Stimulated activated CD8-positive, alpha-beta memory T cell treated with anti-CD3 and anti-CD28 coated beads, Interleukin-7, amount 100 ng/mL, for 24 hours (primary cell): ENCODE results near the gene HNRNPD.
A peak's percentile ranks its signal among the peaks of the same experiment; 100 is the strongest.
"Not testable (repeated sequence)": the region's sequence is repeated elsewhere in the genome, so short reads cannot be mapped to it uniquely, and the experiment has no call there.

Experiments
- DNase-seq: peaks from one replicate; pipeline ENCODE4 v3.0.0-alpha.2; 2020; ENCODE audit warnings: low read depth

The HNRNPD gene, protein sequence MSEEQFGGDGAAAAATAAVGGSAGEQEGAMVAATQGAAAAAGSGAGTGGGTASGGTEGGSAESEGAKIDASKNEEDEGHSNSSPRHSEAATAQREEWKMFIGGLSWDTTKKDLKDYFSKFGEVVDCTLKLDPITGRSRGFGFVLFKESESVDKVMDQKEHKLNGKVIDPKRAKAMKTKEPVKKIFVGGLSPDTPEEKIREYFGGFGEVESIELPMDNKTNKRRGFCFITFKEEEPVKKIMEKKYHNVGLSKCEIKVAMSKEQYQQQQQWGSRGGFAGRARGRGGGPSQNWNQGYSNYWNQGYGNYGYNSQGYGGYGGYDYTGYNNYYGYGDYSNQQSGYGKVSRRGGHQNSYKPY

DNA sequence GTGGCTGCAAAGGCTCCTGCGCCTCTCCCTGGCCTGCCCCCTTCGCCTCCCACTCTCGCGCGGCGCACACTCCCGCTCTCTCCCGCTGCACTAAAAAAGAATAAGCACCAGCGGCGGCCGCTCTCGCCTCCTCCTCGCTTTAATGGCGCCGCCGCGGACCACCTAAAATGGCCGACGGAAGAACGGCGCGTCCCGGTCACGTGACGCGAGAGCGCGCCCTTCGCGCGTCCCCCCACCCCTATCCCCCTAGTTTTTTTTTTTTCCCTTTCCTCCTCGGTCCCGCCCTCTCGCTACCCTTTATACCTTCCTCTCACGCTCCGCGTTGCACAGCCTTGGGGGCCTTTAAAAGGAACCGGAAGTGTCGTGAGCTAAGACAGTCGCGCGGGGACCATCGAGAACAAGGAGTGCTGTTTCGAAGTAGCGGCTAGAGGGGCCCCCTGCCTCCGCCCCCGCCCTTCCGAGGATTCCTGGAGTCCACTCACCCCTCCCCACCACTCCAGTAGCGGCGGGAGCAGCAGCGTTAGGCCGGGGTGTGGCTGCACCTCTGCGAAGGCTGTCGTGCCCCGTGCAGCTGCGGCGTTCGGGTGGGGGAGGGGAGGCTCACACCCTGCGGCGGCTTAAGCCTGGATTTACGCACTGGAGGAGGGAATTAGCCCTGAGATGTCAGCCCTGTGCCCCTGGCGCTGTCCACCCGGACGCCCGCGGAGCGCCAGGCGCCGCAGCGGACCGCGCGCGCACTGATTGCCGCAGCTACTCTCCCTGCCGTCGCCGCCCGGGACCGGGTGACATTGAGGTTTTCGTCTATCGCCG, at the start of gene HNRNPD:
Gene HNRNPD (minus strand): TSS at position 176 of the 810 bp plus-strand sequence. CDS start 313 bp downstream, outside the sequence.
- DNase-seq: peak; percentile 85

DNA sequence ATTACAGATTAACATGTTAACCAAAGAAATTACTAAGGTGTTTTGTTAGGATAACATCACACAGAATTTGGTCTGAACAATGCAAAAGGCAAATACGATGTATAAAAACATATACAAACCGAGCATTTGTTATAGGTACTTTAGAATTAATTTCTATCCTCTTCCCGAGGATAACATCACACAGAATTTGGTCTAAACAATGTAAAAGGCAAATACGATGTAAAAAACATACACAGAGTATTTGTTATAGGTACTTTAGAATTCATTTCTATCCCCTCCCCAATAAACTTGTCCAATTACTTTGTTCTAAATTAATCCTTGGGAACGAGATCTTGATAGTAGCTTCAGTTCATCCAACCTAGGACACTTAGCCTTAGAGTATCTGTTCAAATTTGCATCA, 48.8 kb upstream of the HNRNPD start:
- DNase-seq: no peak

DNA sequence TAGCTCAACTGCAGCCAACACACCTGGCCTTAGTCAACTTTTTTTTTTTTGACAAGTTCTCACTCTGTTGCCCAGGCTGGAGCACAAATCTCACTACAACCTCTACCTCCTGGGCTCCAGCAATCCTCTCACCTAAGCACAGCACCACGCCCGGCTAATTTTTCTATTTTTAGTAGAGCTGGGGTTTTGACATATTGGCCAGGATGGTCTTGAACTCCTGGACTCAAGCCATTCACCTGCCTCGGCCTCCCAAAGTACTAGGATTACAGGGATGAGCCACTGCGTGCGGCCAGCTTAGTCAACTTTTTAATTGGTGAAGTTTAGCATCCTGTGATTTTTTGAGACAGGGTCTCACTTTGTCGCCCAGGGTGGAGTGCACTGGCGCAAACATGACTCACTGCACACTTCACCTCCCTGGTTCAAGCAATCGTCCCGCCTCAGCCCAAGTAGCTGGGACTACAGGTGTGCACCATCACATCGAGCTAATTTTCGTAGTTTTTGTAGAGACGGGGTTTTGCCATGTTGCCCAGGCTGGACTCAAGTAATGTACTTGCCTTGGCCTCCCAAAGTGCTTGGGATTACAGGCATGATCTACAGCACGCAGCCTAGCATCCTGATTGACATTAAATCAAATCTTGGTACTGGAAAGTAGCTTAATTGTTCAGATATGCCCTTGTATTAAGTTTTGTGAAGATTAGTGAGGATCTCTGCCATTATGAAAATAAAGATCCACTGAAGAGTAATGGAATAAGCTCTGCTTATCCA, 48.2 kb upstream of the HNRNPD start:
- no peak for DNase-seq

DNA sequence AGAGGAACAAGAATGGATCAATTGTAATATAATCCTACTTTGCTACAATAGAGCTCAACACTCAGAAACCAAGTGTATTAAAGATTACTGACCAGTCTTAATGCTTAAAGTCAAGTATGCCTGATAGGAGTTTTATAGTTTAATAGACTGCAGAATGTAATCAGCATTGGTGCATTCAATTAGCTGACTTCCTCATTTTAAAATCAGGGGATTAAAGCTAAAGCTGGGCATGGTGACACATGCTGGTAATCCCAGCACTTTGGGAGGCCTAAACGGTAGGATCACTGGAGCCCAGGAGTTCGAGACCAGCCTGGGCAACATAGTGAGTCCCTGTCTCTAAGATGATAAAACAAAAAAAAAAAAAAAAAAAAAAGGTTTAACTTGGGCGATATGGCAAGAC, 45.7 kb upstream of the HNRNPD start:
- DNase-seq: no peak

DNA sequence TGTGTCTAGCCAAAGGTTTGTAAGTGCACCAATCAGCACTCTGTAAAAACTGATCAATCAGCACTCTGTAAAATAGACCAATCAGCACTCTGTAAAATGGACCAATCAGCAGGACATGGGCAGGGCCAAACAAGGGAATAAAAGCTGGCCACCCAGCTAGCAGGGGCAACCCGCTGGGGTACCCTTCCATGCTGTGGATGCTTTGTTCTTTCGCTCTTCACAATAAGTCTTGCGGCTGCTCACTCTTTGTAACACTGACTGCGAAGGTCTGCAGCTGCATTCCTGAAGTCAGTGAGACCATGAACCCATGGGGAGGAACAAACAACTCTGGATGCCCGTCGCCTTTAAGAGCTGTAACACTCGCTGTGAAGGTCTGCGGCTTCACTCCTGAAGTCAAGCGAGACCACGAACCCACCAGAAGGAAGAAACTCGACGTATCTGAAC, 42.2 kb upstream of the HNRNPD start:
- DNase-seq: no peak

DNA sequence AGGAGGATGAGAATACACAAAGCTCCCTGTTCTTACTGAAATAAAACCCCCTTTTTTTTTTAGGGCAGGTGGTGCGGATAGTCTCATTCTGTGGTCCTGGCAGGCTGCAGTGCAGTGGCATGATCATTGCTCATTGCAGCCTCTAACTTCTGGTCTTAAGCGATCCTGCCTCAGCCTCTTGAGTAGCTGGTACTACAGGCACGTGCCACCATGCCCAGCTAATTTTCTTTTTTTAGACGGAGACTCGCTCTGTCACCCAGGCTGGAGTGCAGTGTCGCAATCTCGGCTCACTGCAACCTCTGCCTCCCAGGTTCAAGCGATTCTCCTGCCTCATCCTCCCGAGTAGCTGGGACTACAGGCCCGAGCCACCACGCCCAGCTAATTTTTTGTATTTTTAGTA, 41.3 kb upstream of the HNRNPD start:
- DNase-seq: not testable (repeated sequence)

DNA sequence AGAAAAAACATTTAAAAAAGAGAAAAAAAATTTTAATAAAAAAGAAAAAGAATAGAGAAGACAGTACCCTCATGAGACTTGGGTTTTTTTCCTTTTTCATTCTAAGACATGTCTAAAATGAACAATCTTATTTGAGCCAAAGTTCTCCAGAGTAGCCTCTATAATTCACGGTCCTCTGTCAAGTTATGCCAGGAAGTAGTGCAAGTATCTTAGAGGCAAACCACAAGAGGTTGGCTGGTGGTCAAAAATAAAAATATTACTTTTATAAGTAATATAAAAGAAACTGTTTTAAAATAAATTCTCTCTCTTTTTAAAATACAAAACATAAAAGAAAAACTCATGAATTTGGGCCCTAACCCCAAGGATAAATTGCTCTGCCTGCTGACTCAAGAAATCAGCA, 29.9 kb upstream of the HNRNPD start:
- DNase-seq: no peak

DNA sequence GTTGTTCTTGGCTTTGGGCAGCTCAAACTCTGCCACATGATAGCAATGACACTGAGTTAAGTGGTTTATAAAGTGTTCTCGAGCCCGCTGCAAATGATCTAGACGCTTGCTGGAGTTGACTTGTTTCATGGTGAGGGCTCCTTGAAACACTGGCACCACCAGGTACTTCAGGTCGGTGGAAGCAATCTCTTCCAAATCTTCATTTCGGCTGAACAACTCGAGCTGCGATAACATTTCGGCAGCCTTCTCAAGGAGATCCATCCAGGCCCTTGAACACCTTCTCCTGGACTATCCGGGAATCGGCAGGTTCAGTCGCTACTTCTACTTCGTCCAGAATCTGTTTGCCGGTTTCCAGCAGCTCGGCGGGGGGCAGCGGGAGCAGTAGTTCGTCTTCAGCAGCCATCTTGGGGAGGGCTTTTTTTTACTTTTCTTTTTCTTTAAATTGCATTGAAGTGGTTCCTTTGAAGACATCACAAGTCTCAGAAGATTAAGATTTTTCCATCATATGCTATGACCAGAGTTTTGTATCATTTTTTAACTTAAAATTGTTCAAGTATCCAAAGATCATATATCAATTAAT, 28.5 kb upstream of the HNRNPD start:
- no peak for DNase-seq

DNA sequence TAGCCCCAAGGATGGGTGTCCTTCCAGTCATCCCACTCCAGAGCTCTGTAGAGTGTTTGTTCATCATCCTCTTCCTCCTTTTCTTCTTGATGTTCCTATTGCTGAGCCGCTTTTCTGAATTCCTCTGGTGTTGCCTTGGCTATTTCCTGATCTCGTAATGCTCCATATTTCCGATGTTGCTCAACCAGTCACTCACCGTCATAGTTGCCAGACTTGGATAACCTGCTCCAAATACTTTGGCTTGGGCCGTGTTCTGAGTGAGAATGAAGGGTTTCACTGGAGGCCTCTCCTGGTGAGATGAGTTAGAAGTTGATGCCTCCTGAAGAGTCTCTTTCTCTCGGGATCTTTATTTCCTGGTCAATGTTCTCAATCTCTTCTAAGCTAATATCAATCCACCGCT, 27.8 kb upstream of the HNRNPD start:
- DNase-seq: no peak

DNA sequence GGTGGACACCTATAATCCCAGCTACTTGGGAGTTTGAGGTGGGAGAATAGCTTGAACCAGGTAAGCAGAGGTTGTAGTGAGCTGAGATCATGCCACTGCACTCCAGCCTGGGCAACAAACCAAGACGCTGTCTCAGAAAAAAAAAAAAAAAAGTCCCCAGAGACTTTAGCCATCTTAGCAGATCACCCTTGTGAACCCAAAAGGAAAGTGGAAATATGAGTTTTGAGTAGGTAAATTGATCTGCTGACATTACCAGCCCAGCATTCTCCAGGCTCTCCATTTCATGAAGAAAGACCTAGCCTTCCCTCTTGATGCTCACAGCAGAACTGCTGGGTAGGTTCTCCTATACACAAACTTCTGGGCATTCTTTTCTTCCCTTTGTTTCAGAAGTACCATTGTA, 24.5 kb upstream of the HNRNPD start:
- no peak for DNase-seq

DNA sequence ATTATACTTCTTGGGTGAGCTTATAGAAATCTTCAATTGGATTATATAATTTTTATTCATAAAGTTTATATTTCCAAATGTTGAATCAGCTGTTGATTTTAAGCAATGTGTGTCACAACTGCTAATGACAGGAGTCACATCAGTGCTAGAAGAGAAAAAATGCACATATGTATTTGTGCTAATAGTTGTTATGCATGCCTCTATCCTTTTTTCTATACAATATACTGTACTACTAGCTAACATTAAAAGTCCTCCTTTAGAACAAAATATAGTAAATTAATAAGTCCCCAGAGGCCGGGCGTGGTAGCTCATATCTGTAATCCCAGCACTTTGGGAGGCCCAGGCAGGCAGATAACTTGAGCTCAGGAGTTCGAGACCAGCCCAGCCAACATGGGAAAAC, 23.7 kb upstream of the HNRNPD start:
- no peak for DNase-seq

DNA sequence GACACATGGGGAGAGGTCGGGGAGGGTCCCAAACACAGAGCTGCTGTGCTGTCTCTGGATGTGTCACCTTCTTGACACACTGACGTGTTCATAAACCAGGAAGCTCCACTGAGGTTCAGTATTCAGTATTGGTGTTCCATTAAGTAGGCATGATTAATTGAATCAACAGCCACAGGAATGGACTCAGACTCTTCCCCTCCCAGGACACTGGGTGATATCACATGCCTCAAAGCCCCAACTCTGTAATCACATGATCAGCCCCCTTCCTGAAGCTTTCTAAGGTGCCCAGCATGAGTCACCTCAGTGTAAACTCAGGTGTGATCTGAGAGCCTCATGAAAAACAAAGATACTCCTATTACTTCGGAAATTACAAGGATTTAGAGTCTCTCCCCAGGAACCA, 21.1 kb upstream of the HNRNPD start:
- no peak for DNase-seq

DNA sequence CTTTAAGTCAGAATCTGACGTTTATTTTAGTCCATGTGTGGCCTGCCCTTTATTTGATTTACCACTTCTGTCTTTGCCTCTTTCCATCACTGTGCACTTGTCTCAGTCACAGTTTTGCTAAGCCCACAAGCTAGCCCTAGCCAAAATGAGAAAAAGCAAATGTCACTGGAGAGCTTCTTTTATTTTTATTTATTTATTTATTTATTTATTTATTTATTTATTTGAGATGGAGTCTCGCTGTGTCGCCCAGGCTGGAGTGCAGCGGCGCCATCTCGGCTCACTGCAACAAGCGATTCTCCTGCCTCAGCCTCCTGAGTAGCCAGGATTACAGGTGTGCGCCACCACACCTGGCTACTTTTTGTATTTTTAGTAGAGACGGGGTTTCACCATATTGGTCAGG, 16.3 kb upstream of the HNRNPD start:
- DNase-seq: not testable (repeated sequence)

DNA sequence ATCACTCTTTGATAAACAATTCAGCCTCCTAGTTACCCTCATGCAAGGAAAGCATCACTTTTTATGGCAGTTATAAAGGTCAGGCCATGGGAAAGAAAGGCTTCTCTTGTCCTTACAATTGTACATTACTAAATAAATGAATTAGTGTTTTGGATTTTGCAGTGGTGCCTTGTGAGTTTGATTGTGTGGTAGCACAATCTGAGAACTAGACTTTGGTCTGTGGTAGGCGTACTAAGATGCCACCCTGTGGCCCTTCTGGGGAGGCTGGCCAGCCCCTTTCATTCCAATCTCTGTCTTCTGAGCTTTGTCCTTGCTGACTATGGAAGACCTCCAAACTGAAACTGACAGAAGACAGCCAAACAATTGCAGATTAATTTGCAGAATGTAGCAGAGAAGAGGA, 14.6 kb upstream of the HNRNPD start:
- DNase-seq: no peak

DNA sequence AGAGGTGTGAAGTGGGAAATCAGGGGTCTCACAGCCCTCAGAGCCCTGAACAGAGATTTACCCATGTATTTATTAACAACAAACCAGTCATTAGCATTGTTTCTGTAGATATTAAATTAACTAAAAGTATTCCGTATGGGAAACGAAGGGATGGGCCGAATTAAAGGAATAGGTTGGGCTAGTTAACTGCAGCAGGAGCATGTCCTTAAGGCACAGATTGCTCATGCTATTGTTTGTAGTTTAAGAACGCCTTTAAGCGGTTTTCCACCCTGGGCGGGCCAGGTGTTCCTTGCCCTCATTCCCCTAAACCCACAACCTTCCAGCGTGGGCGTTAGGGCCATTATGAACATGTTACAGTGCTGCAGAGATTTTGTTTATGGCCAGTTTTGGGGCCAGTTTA, 12.5 kb upstream of the HNRNPD start:
- DNase-seq: not testable (repeated sequence)

DNA sequence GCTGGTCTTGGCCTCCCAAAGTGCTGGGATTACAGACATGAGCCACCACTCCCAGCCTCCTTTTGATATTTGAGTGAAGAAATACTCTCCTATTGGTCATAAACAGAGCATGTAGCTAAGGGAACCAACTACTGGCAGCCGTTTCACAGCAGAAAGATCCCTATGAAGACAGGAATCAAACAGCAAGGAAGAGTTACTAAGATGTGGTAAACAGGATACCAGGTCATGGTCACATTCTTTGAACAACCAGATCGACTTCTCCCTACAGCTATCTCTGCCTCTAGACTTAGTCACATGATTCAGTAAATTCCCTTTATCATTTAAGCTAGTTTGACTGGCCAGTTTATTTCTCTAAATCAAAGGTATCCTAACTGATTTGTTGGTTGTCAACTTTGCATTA, 9.0 kb upstream of the HNRNPD start:
- no peak for DNase-seq

DNA sequence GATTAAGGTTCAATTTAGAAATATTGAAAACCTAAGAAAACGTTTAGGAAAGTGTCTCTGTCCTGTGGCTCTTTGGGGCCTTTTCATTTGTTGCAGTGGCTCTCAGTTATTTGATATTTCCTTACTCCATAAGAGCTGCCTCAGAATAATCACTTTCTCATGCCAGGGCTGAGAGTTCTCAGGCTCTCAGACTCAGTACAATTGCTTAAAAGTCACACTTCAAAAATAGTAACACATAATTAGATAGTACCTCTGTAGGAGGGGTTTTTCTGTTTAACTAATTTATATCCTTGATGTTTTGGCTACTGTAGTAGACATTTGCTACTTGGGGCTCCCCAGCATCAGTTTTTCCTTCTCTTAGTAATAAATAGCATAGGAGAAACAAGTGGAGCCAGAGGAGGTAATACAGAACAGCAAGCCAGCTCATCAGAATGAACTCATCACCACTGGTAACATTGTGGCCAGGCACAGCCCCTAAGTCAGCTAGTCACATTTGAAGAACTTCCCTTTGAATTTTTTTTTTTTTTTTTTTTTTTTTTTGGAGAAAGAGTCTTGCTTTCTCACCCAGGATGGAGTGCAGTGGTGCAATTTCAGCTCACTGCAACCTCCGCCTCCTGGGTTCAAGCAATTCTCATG, 8.0 kb upstream of the HNRNPD start:
- no peak for DNase-seq

DNA sequence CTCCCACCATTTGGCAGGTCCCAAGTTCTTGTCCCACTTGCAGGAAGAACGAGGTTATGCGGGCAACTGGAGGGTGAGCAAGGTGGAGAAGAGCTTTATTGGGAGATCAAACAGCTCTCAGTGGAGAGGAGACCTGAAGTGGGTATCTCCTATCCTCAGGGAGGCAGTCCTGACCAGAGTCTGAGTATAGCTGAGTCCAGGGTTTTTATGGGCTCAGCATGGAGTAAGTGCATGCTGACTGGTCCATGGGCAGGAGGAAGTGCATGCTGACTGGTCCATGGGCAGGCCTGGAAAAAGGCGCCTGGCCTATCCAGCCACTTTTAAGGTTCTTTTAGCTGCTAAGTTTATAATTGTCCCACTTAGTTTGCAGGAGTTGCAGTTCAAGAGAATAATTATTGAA, 7.4 kb upstream of the HNRNPD start:
- no peak for DNase-seq

DNA sequence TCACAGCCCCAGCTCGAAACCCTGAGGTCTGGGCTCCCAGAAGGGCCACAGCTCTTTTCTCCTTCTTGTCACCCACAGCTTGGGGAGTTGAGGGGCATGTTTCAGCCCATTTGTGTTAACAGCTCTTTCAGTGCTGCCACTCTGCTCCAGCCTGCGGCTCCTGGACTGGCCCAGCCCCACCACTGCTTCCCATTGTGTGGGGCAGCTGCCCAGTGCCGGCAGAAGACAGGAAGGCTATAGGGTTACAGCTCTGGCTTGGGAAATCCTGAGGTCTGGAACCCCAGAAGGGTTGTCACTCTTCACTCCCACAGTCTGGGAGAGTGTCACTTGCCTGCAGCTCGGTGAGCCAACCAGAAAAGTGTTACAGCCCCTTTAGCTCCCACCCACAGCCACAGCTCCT, 7.0 kb upstream of the HNRNPD start:
- no peak for DNase-seq

DNA sequence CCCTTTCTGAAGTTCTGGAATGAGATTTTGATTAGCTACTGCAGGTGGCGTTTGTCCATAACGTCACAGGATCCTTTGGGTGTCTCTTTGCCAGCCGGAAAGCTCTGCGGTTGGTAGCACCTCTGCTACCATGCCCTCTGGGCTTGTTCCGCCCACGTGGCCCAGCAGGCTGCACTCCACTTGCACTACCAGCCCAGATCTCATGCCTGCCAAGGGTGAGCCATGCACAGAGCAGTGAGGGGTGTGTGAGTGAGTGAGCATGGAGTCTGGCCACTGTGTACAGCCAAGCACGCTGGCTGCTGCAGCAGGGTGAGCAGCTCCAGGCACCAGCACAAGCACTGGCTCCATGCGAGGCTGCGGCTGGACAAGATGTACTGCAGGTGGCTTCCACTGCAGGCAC, 6.6 kb upstream of the HNRNPD start:
- DNase-seq: no peak

DNA sequence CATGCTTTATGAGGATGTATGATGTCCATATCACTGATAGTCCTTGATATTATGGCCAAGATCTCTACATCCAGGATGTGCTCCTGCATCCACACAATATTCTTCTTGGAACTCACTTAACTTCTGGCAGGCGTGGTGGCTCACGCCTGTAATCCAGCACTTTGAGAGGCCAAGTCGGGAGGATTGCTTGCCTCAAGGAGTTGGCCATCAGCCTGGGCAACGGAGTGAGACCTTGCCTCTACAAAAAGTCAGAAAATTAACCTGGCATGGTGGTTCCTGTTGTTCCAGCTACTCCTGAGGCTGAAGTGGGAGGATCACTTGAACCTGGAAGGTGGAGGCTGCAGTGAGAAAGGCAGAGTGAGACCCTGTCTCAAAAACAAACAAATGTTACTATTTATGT, 2.3 kb upstream of the HNRNPD start:
- no peak for DNase-seq

DNA sequence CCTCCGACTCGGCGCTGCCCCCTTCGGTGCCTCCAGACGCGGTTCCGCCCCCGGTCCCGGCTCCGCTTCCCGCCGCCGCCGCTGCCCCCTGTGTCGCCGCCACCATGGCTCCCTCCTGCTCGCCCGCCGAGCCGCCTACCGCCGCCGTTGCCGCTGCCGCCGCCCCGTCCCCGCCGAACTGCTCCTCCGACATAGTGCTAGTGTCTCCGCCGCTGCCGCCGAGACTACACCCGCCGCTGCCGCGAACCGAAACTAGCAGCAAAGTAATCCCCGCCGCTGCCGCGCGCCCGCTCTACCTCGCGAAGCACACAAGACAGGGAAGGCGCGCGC, 340 bp downstream of the HNRNPD start:
- no peak for DNase-seq
